HEK293 (cell line): ENCODE results near the gene TNFSF11.

Experiments used
- CTCF ChIA-PET: fragments of 350-600 bp; formaldehyde crosslinking; extraction: SDS; loops from one replicate; lab custom pipeline; 2021; ENCODE audit warnings: antibody characterized with exemption; lab: Yijun Ruan, JAX
- POLR2A ChIA-PET: fragments of 300-600 bp; formaldehyde crosslinking; extraction: SDS; loops from one replicate; lab custom pipeline; 2020; ENCODE audit warnings: antibody characterized with exemption, inconsistent platforms; lab: Yijun Ruan, JAX
- H3K27ac ChIP-seq: fragments of 200-500 bp; sonication (Bioruptor generic); 2 replicates; pipeline ENCODE4 v1.5.1; 2014; ENCODE audit warnings: low read depth, low read length, control low read depth, inconsistent platforms; ENCODE audit errors: extremely low read depth
- H3K36me3 ChIP-seq, 2 experiments: fragments of 200-500 bp in 1 of 2; sonication (Bioruptor generic) in 1 of 2; 1 replicate in 1 of 2; 2 replicates in 1 of 2; pipeline ENCODE4 v1.5.1; 2014 to 2017; ENCODE audit warnings: inconsistent platforms in 2 of 2, low read length in 2 of 2; ENCODE audit not compliant: control insufficient read depth in 2 of 2, insufficient read depth in 1 of 2
- H3K4me1 ChIP-seq: fragments of 200-500 bp; sonication (Bioruptor generic); 2 replicates; pipeline ENCODE4 v1.5.1; 2014; ENCODE audit warnings: mild to moderate bottlenecking, low read length, inconsistent platforms; ENCODE audit not compliant: control insufficient read depth, insufficient read depth
- H3K4me3 ChIP-seq: 2 replicates; pipeline ENCODE4 v1.5.1; 2011; ENCODE audit warnings: low read depth, mild to moderate bottlenecking, control low read depth, low read length, moderate library complexity
- H3K9me3 ChIP-seq: fragments of 200-500 bp; sonication (Bioruptor generic); 2 replicates; pipeline ENCODE4 v1.5.1; 2014; ENCODE audit warnings: low read depth, low read length, inconsistent platforms; ENCODE audit not compliant: control insufficient read depth, insufficient read depth
- GLIS2 ChIP-seq: fragments of 450-650 bp; formaldehyde crosslinking; IDR thresholded peaks from 2 replicates; pipeline ENCODE4 v1.5.1; 2016; ENCODE audit warnings: missing biosample characterization, missing genetic modification characterization
- HOXC10 ChIP-seq: sonication (generic); formaldehyde crosslinking; IDR thresholded peaks from 2 replicates; pipeline ENCODE4 v1.8.1; 2023; ENCODE audit warnings: mild to moderate bottlenecking, missing genetic modification reagents
- KLF7 ChIP-seq: fragments of 450-650 bp; formaldehyde crosslinking; IDR thresholded peaks from 2 replicates; pipeline ENCODE4 v1.5.1; 2016; ENCODE audit warnings: missing biosample characterization, missing genetic modification characterization, borderline replicate concordance
- KLF9 ChIP-seq: fragments of 450-650 bp; formaldehyde crosslinking; IDR thresholded peaks from 2 replicates; pipeline ENCODE4 v1.5.1; 2016; ENCODE audit warnings: missing biosample characterization, missing genetic modification characterization, low read depth
- PATZ1 ChIP-seq: fragments of 450-650 bp; formaldehyde crosslinking; IDR thresholded peaks from 2 replicates; pipeline ENCODE4 v1.5.1; 2016; ENCODE audit warnings: missing biosample characterization, missing genetic modification characterization
- PRDM1 ChIP-seq: fragments of 450-650 bp; formaldehyde crosslinking; IDR thresholded peaks from 2 replicates; pipeline ENCODE4; 2016; ENCODE audit warnings: missing biosample characterization, missing genetic modification characterization
- ZBTB44 ChIP-seq: fragments of 450-650 bp; IDR thresholded peaks from 2 replicates; pipeline ENCODE4 v1.5.1; 2018; ENCODE audit warnings: missing biosample characterization, mild to moderate bottlenecking, missing genetic modification characterization
- ZNF114 ChIP-seq: fragments of 450-650 bp; formaldehyde crosslinking; IDR thresholded peaks from 2 replicates; pipeline ENCODE4 v1.5.0; 2017; ENCODE audit warnings: missing biosample characterization, missing genetic modification characterization
- ZNF121 ChIP-seq: fragments of 450-650 bp; formaldehyde crosslinking; IDR thresholded peaks from 2 replicates; pipeline ENCODE4 v1.5.1; 2016; ENCODE audit warnings: missing biosample characterization, missing genetic modification characterization
- ZNF140 ChIP-seq: fragments of 450-650 bp; formaldehyde crosslinking; IDR thresholded peaks from 2 replicates; pipeline ENCODE4 v1.5.1; 2016; ENCODE audit warnings: missing biosample characterization, missing genetic modification characterization
- ZNF19 ChIP-seq: fragments of 450-650 bp; formaldehyde crosslinking; IDR thresholded peaks from 2 replicates; pipeline ENCODE4; 2016; ENCODE audit warnings: missing biosample characterization, missing genetic modification characterization, low read depth
- ZNF214 ChIP-seq: fragments of 450-650 bp; formaldehyde crosslinking; IDR thresholded peaks from 2 replicates; pipeline ENCODE4 v1.5.1; 2017; ENCODE audit warnings: missing biosample characterization, mild to moderate bottlenecking, missing genetic modification characterization, borderline replicate concordance
- ZNF266 ChIP-seq: fragments of 450-650 bp; formaldehyde crosslinking; IDR thresholded peaks from 2 replicates; pipeline ENCODE4 v1.5.1; 2016; ENCODE audit warnings: missing biosample characterization, missing genetic modification characterization, low read depth
- ZNF350 ChIP-seq: fragments of 450-650 bp; formaldehyde crosslinking; IDR thresholded peaks from 2 replicates; pipeline ENCODE4 v1.5.0; 2017; ENCODE audit warnings: missing biosample characterization, mild to moderate bottlenecking, missing genetic modification characterization
- ZNF404 ChIP-seq: fragments of 450-650 bp; formaldehyde crosslinking; IDR thresholded peaks from 2 replicates; pipeline ENCODE4 v1.5.1; 2017; ENCODE audit warnings: missing biosample characterization, missing genetic modification characterization
- ZNF510 ChIP-seq: fragments of 450-650 bp; formaldehyde crosslinking; IDR thresholded peaks from 2 replicates; pipeline ENCODE4 v1.5.1; 2018; ENCODE audit warnings: mild to moderate bottlenecking, missing genetic modification characterization, missing biosample characterization; ENCODE audit not compliant: insufficient replicate concordance
- ZNF514 ChIP-seq: fragments of 450-650 bp; formaldehyde crosslinking; IDR thresholded peaks from 2 replicates; pipeline ENCODE4 v1.5.1; 2016; ENCODE audit warnings: missing biosample characterization, missing genetic modification characterization
- ZNF660 ChIP-seq: fragments of 450-650 bp; IDR thresholded peaks from 2 replicates; pipeline ENCODE4 v1.5.1; 2018; ENCODE audit warnings: missing biosample characterization, mild to moderate bottlenecking, missing genetic modification characterization
- ZNF792 ChIP-seq: fragments of 450-650 bp; formaldehyde crosslinking; IDR thresholded peaks from 2 replicates; pipeline ENCODE4 v1.5.1; 2016; ENCODE audit warnings: missing biosample characterization, missing genetic modification characterization
- ZSCAN16 ChIP-seq: fragments of 450-650 bp; formaldehyde crosslinking; IDR thresholded peaks from 2 replicates; pipeline ENCODE4 v1.5.1; 2016; ENCODE audit warnings: missing biosample characterization, missing genetic modification characterization
- TF ChIP-seq, protein P1 (sequence below): fragments of 450-650 bp; formaldehyde crosslinking; IDR thresholded peaks from 2 replicates; pipeline ENCODE4 v1.5.1; 2016; ENCODE audit warnings: missing biosample characterization, missing genetic modification characterization

Gene TNFSF11

DNA sequence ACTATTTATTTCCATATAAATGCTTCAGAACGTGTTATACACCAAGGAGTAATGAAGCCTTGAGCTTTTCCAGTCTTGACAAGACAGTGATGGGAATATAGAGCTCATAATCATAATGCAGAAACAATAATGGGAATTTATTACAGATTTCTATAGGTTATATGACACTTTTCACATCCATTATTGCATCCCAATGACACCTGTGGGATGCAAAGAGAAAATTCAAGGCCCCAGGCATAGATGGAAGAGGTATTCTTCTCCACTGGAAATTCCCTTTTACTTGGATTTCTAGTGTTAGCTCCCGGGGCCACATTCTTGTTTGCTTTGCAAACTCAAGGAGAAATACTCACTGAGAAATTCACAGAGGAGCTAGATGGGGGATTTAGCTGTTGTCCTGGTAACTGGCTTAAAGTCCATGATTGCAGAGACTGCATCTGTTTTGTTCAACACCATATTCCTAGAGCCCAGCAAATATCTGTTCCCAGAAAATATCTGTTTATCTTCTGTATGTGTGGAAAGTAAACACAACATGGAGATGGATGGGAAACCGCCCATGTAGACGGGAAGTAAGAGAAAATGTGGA lies 30.6 kb upstream of the TNFSF11 start (continued):
- TF ChIP-seq PATZ1 (tag by site-specific recombination), result no peak

DNA sequence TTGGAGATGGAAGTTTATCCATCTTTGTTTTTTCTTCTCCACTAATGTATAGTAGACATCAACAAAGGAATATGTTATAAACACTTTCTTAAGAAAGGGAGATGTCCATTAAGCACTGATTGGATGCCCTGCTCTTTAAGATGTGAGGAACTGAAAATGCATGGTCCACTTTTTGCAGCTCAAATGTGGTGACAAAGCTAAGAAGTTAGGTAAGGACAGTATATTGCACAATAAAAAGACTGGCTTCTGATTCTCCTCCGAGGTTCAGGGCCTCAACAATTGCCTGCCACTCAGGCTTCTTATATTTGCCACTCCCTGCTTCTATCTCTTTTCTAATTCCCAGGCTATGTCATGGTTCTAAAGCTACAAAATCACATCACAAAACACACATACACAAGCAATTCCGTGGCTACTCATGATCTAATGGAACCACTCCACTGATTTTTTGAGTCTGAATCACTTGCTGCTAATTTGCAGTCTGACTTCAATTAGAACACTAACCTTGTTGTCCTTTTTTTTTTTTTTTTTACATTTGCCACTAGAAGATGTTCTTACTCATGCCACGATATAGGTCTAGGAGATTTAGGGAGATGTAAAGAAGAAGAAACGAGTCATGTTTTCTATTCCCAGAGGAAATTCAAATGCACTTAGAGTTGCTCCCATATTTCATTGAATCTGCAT lies 29.6 kb upstream of the TNFSF11 start:
- Histone ChIP-seq H3K27ac (no peak overlapping the region), H3K36me3 (no peaks in the 10 kb centered on the region), H3K9me3 (no peaks in the 10 kb centered on the region), H3K4me3 (no peak overlapping the region), H3K4me1 (no peaks in the 10 kb centered on the region)
- ChIA-PET CTCF (no interaction called here), POLR2A (no interaction called here)
- TF ChIP-seq ZNF19 (no peak), HOXC10 (CRISPR knock-in tag) (no peak), ZSCAN16 (tag by site-specific recombination) (no peak), ZNF114 (tag by site-specific recombination) (no peak), ZNF660 (tag by site-specific recombination) (no peak), ZNF510 (tag by site-specific recombination) (no peak), ZNF214 (no peak), ZNF350 (tag by site-specific recombination) (no peak), ZNF404 (tag by site-specific recombination) (no peak), GLIS2 (tag by site-specific recombination) (no peak), ZNF514 (tag by site-specific recombination) (no peak), KLF7 (tag by site-specific recombination) (no peak), ZNF266 (no peak), ZNF140 (no peak), KLF9 (tag by site-specific recombination) (no peak), PRDM1 (tag by site-specific recombination) (no peak), ZNF792 (no peak)
- TF ChIP-seq, protein P1, sequence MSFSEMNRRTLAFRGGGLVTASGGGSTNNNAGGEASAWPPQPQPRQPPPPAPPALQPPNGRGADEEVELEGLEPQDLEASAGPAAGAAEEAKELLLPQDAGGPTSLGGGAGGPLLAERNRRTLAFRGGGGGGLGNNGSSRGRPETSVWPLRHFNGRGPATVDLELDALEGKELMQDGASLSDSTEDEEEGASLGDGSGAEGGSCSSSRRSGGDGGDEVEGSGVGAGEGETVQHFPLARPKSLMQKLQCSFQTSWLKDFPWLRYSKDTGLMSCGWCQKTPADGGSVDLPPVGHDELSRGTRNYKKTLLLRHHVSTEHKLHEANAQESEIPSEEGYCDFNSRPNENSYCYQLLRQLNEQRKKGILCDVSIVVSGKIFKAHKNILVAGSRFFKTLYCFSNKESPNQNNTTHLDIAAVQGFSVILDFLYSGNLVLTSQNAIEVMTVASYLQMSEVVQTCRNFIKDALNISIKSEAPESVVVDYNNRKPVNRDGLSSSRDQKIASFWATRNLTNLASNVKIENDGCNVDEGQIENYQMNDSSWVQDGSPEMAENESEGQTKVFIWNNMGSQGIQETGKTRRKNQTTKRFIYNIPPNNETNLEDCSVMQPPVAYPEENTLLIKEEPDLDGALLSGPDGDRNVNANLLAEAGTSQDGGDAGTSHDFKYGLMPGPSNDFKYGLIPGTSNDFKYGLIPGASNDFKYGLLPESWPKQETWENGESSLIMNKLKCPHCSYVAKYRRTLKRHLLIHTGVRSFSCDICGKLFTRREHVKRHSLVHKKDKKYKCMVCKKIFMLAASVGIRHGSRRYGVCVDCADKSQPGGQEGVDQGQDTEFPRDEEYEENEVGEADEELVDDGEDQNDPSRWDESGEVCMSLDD (tag by site-specific recombination), result no peak

DNA sequence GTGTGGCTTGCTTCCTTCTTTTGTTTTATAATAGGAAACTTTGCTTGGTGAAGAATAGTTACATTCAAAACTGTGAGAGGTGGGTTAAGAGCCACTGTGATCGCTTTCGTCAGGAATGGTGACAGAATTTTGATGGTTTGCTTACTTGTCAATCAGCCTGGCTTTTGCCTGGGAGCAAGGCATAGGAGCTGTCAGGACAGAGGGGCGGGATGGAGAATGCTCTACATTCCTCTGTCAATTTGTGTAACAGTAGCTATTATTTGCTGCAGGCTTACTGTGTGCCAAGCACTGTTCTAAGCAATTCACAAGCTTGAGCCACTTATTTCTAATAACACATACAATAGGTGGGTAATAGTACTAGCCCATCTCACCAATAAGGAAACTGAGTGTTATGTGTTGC lies 28.1 kb upstream of the TNFSF11 start:
- no peaks in the 10 kb centered on the region for H3K4me1 ChIP-seq
- POLR2A ChIA-PET, result no interaction called here
- CTCF ChIA-PET, result no interaction called here

More for the DNA sequence above, 28.1 kb upstream of the TNFSF11 start:
- no peaks in the 10 kb centered on the region for H3K9me3 ChIP-seq
- H3K4me3 ChIP-seq, result no peak overlapping the region
- TF ChIP-seq ZNF121 (tag by site-specific recombination) (no peak), ZBTB44 (no peak)
- H3K27ac ChIP-seq, result no peak overlapping the region
- H3K36me3 ChIP-seq, result no peaks in the 10 kb centered on the region
